Cardiac muscle cell (in vitro differentiated cells and primary cell): ENCODE results near the gene OR10J5. TPM values are rescaled to one million over a fixed set of nuclear protein-coding genes. Genes with fewer than 3 reads are reported as not detected.
"Not testable (repeated sequence)": the region's sequence is repeated elsewhere in the genome, so short reads cannot be mapped to it uniquely, and the experiment has no call there.

Experiments
- DNase-seq, 2 donors: peaks; one replicate each; pipeline versions ENCODE4 v3.0.0 to v3.0.0-alpha.2; 2010 to 2017; ENCODE audit warnings: low read depth in 1 of 2, low spot score in 1 of 2
- H3K27ac ChIP-seq: fragments of 200-600 bp; sonication (generic); 2 replicates; pipeline ENCODE4 v1.5.1; 2016
- H3K27me3 ChIP-seq: fragments of 200-600 bp; sonication (generic); 2 replicates; pipeline ENCODE4 v1.6.0; 2016; ENCODE audit warnings: control low read depth
- H3K36me3 ChIP-seq: fragments of 200-600 bp; sonication (generic); 2 replicates; pipeline ENCODE4 v1.5.1; 2016; ENCODE audit warnings: control low read depth
- H3K4me1 ChIP-seq: fragments of 200-600 bp; sonication (generic); 2 replicates; pipeline ENCODE4 v1.8.1; 2017; ENCODE audit warnings: low read depth, mild to moderate bottlenecking, mixed run types
- H3K4me3 ChIP-seq: fragments of 200-600 bp; sonication (generic); 2 replicates; pipeline ENCODE4 v1.5.1; 2016; ENCODE audit warnings: mild to moderate bottlenecking
- H3K9me3 ChIP-seq: fragments of 200-600 bp; sonication (generic); 2 replicates; pipeline ENCODE4 v1.5.1; 2017; ENCODE audit warnings: low read depth, mild to moderate bottlenecking, control low read depth
- polyA plus RNA-seq: library from polyadenylated mRNA; unstranded; fragments of >200 nt; fragmentation: Nextera tagmentation; extraction: Ambion mirVana; gene quantifications from 2 replicates; pipeline ENCODE4 v1.2.1, GENCODE V29; 2016
- total RNA-seq: library from RNA; depleted of rRNA; stranded (reverse); fragments of >200 nt; gene quantifications from 2 replicates; pipeline ENCODE4 v1.2.3, GENCODE V29; 2016
- TF ChIP-seq, protein P1 (sequence below): IDR thresholded peaks from 2 replicates; pipeline ENCODE4 v1.5.1; 2012; ENCODE audit warnings: low read depth, mild to moderate bottlenecking, low read length

Gene OR10J5
- total and polyA plus RNA-seq, 2 experiments from 2014 or later: not detected

DNA sequence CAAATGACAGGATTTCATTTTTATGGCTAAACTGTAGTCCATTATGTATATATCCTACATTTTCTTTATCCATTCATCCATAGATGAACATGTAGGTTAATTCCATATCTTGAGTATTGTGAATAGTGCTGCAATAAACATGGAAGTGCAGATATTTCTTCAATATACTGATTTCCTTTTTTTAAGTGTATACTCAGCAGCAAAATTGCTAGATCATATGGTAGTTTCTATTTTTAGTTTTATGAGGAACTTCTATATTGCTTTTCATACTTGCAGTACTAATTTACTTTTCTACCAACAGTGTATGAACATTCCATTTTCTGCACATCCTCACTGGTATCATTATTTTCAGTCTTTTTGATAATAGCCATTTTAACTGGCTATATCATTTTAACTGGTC, 30.1 kb downstream of the OR10J5 start:
- TF ChIP-seq, protein P1, sequence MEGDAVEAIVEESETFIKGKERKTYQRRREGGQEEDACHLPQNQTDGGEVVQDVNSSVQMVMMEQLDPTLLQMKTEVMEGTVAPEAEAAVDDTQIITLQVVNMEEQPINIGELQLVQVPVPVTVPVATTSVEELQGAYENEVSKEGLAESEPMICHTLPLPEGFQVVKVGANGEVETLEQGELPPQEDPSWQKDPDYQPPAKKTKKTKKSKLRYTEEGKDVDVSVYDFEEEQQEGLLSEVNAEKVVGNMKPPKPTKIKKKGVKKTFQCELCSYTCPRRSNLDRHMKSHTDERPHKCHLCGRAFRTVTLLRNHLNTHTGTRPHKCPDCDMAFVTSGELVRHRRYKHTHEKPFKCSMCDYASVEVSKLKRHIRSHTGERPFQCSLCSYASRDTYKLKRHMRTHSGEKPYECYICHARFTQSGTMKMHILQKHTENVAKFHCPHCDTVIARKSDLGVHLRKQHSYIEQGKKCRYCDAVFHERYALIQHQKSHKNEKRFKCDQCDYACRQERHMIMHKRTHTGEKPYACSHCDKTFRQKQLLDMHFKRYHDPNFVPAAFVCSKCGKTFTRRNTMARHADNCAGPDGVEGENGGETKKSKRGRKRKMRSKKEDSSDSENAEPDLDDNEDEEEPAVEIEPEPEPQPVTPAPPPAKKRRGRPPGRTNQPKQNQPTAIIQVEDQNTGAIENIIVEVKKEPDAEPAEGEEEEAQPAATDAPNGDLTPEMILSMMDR: no peak
- H3K9me3 ChIP-seq: no peaks in the 10 kb centered on the region

DNA sequence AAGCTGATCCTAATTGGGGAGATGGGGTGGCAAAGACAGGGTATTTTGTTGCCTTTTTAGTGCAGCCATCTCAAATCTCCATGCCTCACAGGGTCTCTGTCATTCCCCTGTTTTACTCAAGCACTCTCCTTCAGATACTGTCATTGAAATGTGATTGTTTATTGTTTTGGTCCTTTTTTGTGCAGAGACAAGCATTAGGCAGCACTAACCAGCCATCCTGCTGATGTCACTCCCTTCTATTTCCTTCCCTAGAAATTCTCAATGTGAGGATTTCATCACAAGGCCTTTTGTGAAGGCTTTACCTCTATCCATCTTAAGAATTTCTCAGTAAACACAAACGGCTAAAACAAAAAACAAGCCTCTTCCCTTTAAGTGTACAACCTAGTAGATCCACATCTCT, 34.7 kb downstream of the OR10J5 start:
- DNase-seq: no peak
- TF ChIP-seq, protein P1: no peak

More for the DNA sequence above, 30.1 kb downstream of the OR10J5 start:
- no peak overlapping the region for H3K4me3 ChIP-seq
- no peaks in the 10 kb centered on the region for H3K4me1 ChIP-seq
- H3K27me3 ChIP-seq: no peaks in the 10 kb centered on the region
- no peak overlapping the region for H3K27ac ChIP-seq
- no peaks in the 10 kb centered on the region for H3K36me3 ChIP-seq
- no peak for DNase-seq

DNA sequence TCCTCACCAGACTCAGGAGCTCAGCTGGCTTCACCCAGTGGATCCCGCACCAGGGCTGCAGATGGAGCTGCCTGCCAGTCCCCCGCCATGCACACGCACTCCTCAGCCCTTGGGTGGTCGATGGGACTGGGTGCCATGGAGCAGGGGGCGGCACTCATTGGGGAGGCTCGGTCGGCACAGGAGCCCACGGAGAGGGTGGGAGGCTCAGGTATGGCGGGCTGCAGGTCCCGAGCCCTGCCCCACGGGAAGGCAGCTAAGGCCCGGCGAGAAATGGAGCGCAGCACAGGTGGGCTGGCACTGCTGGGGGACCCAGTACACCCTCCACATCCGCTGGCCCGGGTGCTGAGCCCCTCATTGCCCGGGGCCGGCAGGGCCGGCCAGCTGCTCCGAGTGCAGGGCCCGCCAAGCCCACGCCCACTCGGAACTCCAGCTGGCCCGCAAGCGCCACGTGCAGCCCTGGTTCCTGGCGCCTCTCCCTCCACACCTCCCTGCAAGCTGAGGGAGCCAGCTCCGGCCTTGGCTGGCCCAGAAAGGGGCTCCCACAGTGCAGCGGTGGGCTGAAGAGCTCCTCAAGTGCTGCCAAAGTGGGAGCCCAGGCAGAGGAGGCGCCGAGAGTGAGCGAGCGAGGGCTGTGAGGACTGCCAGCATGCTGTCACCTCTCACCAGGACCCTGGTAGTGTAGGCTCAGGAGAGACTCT, 41.1 kb downstream of the OR10J5 start:
- not testable (repeated sequence) for DNase-seq, H3K27me3 ChIP-seq, H3K27ac ChIP-seq, H3K4me3 ChIP-seq, H3K36me3 ChIP-seq, H3K4me1 ChIP-seq, H3K9me3 ChIP-seq

More for the DNA sequence above, 34.7 kb downstream of the OR10J5 start:
- Histone ChIP-seq H3K4me1 (no peaks in the 10 kb centered on the region), H3K36me3 (no peaks in the 10 kb centered on the region), H3K9me3 (no peaks in the 10 kb centered on the region), H3K27me3 (no peaks in the 10 kb centered on the region), H3K27ac (no peak overlapping the region), H3K4me3 (no peak overlapping the region)

DNA sequence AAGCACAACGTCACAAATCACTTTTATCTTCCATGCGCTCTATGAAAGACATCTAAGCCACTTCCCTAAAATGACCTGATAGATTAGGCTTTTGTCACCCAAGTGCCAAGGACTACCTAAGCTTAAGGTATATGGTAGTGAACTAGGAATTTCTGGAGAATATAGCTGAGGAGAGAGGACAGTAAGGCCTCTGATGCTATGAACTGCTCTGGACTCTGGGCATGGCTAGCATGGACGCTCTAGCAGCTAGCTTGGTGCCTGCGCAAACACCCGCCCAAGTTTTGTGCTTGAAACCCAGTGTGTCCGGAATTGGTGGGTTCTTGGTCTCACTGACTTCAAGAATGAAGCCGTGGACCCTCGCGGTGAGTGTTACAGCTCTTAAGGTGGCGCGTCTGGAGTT, 42.5 kb downstream of the OR10J5 start:
- no peaks in the 10 kb centered on the region for H3K36me3 ChIP-seq
- H3K4me3 ChIP-seq: no peak overlapping the region
- TF ChIP-seq, protein P1: no peak
- no peak overlapping the region for H3K27ac ChIP-seq
- H3K9me3 ChIP-seq: no peaks in the 10 kb centered on the region
- no peak for DNase-seq
- H3K27me3 ChIP-seq: no peaks in the 10 kb centered on the region
- no peaks in the 10 kb centered on the region for H3K4me1 ChIP-seq

DNA sequence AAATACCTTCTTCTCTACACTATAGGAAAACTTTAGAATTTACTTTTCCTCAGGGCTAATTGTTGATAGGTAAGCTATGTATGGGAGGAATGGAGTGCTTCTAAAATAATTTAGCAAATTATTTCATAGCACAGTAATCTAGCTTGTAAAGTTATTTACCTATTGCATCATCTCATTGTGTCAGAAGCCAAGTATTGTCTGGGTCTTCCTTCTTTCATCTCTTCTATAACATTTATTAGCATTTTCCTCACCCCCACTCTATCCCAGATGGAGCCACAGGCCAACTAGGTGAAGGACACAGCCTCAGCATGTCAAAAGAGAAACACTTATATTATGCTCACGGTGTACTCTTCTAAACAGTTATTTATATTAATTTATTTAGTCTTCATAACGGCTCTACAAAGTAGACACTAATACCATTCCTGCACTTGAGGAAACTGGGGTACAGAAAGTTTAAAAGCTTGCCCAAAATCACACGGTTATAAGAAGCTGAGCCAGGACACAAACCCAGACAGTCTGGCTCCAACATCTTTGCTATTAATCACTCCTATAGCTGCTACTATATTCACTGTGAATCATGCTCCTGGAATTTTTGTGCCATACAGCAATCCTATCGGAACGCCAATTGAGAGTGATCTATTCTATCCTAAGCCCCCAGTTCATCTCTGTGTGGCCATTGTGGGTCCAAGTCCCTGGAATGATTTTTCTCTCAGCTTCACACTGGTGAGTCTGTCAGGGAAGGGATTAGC, 43.1 kb downstream of the OR10J5 start:
- TF ChIP-seq, protein P1: no peak
- Histone ChIP-seq H3K4me3 (no peak overlapping the region), H3K9me3 (no peaks in the 10 kb centered on the region), H3K27ac (no peak overlapping the region), H3K4me1 (no peaks in the 10 kb centered on the region), H3K27me3 (no peaks in the 10 kb centered on the region), H3K36me3 (no peaks in the 10 kb centered on the region)
- DNase-seq: peak in 1 of 2 donors; percentile 65

Other genes starting within 250 kb of the OR10J5 start
- not detected in 2 replicates for gene FCER1A, start 233.7 kb downstream of the OR10J5 start, total RNA-seq
- gene FCER1A, start 233.7 kb downstream of the OR10J5 start, polyA plus RNA-seq: 0.27 TPM in 1 of 2 replicates, not detected in the other
- not detected in 2 replicates for gene OR10J4, start 103.8 kb downstream of the OR10J5 start, total RNA-seq
- not detected in 2 replicates for gene OR10J4, start 103.8 kb downstream of the OR10J5 start, polyA plus RNA-seq
- gene OR10J1, start 96.3 kb downstream of the OR10J5 start, total RNA-seq: not detected in 2 replicates
- not detected in 2 replicates for gene OR10J1, start 96.3 kb downstream of the OR10J5 start, polyA plus RNA-seq
- gene APCS, start 51.8 kb upstream of the OR10J5 start, total RNA-seq: not detected in 2 replicates
- not detected in 2 replicates for gene APCS, start 51.8 kb upstream of the OR10J5 start, polyA plus RNA-seq
- gene CRP, start 178.6 kb upstream of the OR10J5 start, total RNA-seq: not detected in 2 replicates
- not detected in 2 replicates for gene CRP, start 178.6 kb upstream of the OR10J5 start, polyA plus RNA-seq
- 35.0 and 47.9 TPM in 2 replicates for gene DUSP23, start 245.0 kb upstream of the OR10J5 start, total RNA-seq
- gene DUSP23, start 245.0 kb upstream of the OR10J5 start, polyA plus RNA-seq: 46.3 and 53.4 TPM in 2 replicates